ENCODE results near the gene EBF3.

Gene EBF3

DNA sequence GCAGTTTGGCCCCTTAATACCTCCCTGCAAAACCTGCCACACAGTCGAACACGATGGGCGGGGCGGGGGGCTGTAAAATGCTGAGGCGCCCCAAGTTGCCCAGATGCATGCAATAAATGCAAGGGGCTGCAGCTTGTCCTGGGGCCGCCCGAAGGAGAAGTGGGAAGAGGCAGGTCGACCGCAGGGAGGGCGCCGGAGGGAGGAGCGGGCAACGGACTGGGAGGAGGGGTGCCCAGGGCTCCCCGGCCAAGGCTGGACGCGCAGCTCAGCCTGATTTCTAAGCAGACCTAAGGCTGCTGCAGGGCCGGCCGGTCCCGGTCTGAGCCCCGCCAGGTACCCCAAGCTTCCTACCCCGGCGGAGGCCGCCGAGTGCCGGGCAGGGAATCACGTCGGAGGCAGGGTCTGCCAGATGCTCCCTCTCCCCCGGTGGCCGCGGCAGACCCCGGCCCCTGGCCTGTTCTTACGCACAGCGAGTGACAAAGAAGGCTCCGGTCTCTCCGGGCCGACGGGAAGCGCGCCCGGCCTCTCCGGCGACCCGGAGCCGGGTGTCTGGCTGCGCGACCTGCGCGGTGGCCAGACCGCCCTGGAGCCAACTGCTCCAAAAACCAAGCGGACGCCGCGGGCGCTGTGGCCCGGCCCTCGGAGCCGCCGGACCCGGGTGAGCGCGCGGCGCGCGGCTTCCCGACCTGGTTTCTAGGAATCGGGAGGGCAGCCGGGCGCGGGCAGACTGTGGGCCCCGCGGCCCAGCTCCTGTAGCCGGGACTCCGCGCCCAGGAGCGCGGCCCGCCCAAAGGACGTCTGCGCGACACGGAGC lies 744 bp upstream of the EBF3 start:
- no peaks in the 10 kb centered on the region for H3K36me3 ChIP-seq (ENCODE audit: control insufficient read depth, insufficient read depth, low read length)
- H3K4me1 ChIP-seq (ENCODE audit: control insufficient read depth, insufficient read depth, low read length): peaks cover 56% of the 10 kb centered on the region
- H3K27me3 ChIP-seq (ENCODE audit: control insufficient read depth, insufficient read depth, low read length): peaks cover 98% of the 10 kb centered on the region
- H3K27ac ChIP-seq (ENCODE audit: low read depth, low read length): no peak overlapping the region
- no peaks in the 10 kb centered on the region for H3K9me3 ChIP-seq (ENCODE audit: control insufficient read depth, insufficient read depth, low read length)
- no peak overlapping the region for H3K9ac ChIP-seq (ENCODE audit: low read depth, low read length)
- H3K4me3 ChIP-seq (ENCODE audit: low read depth, low read length): peak overlapping the region; percentile 46; the same call in 1 of the 2 replicates

DNA sequence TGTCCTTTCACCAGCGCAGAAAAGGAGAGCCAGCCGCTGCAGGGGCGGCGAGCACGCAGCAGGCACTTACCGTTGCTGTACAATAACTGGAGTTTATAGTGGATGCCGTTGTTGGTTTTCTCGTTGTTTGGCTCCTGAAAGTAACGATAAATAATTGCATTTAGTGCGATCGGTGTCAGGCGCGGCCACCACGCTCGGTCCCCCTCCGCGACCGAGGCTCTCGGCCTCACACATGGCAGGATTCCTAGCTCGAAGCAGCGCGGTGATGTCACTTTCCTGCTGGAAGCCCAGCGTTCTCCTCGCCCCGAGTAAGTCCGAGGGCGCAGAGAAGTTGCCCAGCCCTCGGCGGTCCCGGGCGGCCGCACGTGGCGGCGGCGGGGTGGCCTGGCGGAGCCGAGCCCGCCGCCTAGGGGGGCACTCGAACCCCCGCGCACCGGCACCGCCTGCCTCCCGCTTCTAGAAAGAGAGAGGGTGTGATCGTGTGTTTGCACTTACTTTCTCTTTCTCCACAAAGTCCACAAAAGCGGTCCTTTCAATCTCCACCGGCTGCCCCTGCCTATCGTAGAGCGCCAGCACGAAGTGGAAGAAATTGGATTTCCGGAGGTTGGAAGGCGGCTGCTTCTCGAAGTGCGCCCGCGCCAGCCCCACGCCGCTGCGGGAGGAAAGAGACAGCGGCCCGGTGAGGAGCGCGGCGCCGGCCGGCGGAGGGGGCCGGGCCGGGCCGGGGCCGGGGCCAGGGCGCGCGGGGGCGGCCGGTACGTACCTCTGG lies 1.0 kb downstream of the EBF3 start:
- H3K27ac ChIP-seq (ENCODE audit: low read depth, low read length): no peak overlapping the region

DNA sequence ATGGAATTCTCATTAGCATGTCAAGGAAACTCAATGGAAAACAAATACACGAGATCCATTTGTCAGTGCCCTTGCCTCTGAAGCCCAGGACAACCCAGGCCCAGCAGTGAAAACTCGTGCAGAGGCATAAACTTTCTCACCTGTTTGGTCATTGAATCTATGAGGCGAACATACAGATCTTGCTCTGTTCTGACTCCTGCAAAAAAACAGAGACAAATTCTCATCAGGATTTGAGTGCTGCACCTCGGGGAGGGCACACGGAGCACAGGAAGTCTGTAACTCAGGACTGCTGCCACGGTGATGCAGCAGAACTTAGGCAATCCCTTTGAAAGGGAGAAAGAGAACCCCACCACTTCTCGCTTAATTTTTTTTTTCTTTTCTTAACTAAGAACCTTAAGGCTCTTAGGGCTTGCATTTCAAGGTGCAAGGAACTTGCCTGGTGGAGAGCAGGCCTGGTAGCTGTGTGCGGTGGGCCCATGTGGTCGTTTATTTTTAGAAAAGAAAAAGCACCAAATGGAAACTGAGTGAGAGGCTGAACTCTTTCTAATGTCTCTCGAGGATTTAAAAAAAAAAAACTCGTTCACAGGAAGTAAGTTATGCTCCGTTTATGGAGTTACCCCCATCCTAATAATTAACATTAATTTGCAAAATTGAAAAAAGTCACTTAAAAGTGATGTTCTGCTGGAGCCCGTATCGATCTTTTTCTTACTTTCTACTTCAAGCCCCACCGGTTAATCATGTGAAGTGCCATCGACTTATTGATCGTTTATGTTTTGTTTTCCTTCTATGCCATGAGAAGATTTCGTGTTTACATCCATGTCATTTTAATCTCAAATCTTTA lies 1.8 kb downstream of the EBF3 start:
- no peaks in the 10 kb centered on the region for H3K9me3 ChIP-seq (ENCODE audit: control insufficient read depth, insufficient read depth, low read length)
- peak overlapping the region; percentile 61 for H3K4me3 ChIP-seq (ENCODE audit: low read depth, low read length)
- H3K27ac ChIP-seq (ENCODE audit: low read depth, low read length): no peak overlapping the region
- H3K9ac ChIP-seq (ENCODE audit: low read depth, low read length): no peak overlapping the region
- peaks cover 52% of the 10 kb centered on the region for H3K4me1 ChIP-seq (ENCODE audit: control insufficient read depth, insufficient read depth, low read length)
- H3K27me3 ChIP-seq (ENCODE audit: control insufficient read depth, insufficient read depth, low read length): peaks cover 98% of the 10 kb centered on the region
- no peaks in the 10 kb centered on the region for H3K36me3 ChIP-seq (ENCODE audit: control insufficient read depth, insufficient read depth, low read length)

More for the DNA sequence above, 1.0 kb downstream of the EBF3 start:
- no peaks in the 10 kb centered on the region for H3K9me3 ChIP-seq (ENCODE audit: control insufficient read depth, insufficient read depth, low read length)
- no peaks in the 10 kb centered on the region for H3K36me3 ChIP-seq (ENCODE audit: control insufficient read depth, insufficient read depth, low read length)
- H3K9ac ChIP-seq (ENCODE audit: low read depth, low read length): no peak overlapping the region
- H3K27me3 ChIP-seq (ENCODE audit: control insufficient read depth, insufficient read depth, low read length): peaks cover 98% of the 10 kb centered on the region
- peak overlapping the region; percentile 61 for H3K4me3 ChIP-seq (ENCODE audit: low read depth, low read length)
- H3K4me1 ChIP-seq (ENCODE audit: control insufficient read depth, insufficient read depth, low read length): peaks cover 50% of the 10 kb centered on the region

DNA sequence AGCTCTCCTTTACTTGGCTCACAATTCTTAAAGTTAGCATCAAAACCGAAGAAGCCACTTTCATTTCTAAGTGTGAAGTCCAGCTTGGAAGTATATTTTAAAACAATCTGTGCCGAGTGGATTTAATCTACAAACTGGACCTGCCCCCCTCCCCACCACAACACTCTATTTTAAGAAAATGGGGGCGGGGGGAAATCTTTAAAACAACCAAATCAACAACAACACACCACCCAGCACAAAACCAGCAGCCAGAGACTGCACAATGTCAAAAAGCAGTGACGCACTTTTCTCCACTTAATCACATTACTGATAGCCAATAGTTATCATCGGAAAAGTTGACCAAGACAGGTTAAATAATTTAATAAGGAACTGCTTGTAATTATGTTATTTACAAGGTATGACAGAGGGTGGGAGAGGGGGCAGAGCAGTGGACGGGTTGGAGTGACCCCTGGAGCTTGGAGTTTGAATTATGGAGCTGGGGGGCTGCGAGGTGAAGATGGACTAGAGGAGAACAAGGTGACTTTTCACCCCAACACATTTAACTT lies 2.8 kb downstream of the EBF3 start:
- Histone ChIP-seq H3K9ac (ENCODE audit: low read depth, low read length) (no peak overlapping the region), H3K27me3 (ENCODE audit: control insufficient read depth, insufficient read depth, low read length) (peaks cover 98% of the 10 kb centered on the region), H3K27ac (ENCODE audit: low read depth, low read length) (no peak overlapping the region), H3K4me1 (ENCODE audit: control insufficient read depth, insufficient read depth, low read length) (peaks cover 59% of the 10 kb centered on the region), H3K36me3 (ENCODE audit: control insufficient read depth, insufficient read depth, low read length) (no peaks in the 10 kb centered on the region), H3K4me3 (ENCODE audit: low read depth, low read length) (no peak overlapping the region), H3K9me3 (ENCODE audit: control insufficient read depth, insufficient read depth, low read length) (no peaks in the 10 kb centered on the region)

DNA sequence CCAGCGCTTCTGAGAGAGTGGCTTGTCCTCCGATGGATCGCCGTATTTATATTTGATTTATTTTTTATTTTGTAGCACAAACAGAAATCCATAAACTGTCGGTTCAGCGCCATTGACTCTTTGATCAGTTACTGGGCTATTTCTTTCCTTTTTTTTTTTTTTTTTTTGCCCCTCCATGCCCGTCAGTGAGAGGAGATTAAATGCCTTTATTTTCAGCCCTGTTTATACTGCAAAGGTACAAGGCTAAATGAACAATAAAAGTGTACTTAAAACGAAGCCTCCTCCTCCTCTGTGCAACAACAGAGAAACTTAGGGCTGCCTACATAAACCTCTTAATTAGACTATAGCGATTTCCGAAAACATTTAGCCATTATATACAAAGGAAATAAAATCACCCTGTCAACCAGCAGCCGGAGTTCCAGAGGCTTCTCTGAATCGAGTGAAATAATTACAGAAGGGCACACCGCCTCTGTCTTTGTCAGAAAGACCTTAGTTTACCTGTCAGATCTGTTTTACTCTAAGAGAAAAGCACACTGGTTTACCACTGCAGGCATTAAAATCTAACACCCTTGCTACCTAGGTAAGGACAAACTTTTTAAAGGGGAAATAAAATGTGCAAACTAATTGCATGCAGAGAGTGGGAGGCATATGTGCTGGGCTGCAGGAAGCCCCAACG lies 3.5 kb downstream of the EBF3 start:
- Histone ChIP-seq H3K9ac (ENCODE audit: low read depth, low read length) (no peak overlapping the region), H3K36me3 (ENCODE audit: control insufficient read depth, insufficient read depth, low read length) (no peaks in the 10 kb centered on the region), H3K4me3 (ENCODE audit: low read depth, low read length) (no peak overlapping the region), H3K4me1 (ENCODE audit: control insufficient read depth, insufficient read depth, low read length) (peaks cover 60% of the 10 kb centered on the region), H3K9me3 (ENCODE audit: control insufficient read depth, insufficient read depth, low read length) (no peaks in the 10 kb centered on the region), H3K27ac (ENCODE audit: low read depth, low read length) (no peak overlapping the region), H3K27me3 (ENCODE audit: control insufficient read depth, insufficient read depth, low read length) (peaks cover 98% of the 10 kb centered on the region)

DNA sequence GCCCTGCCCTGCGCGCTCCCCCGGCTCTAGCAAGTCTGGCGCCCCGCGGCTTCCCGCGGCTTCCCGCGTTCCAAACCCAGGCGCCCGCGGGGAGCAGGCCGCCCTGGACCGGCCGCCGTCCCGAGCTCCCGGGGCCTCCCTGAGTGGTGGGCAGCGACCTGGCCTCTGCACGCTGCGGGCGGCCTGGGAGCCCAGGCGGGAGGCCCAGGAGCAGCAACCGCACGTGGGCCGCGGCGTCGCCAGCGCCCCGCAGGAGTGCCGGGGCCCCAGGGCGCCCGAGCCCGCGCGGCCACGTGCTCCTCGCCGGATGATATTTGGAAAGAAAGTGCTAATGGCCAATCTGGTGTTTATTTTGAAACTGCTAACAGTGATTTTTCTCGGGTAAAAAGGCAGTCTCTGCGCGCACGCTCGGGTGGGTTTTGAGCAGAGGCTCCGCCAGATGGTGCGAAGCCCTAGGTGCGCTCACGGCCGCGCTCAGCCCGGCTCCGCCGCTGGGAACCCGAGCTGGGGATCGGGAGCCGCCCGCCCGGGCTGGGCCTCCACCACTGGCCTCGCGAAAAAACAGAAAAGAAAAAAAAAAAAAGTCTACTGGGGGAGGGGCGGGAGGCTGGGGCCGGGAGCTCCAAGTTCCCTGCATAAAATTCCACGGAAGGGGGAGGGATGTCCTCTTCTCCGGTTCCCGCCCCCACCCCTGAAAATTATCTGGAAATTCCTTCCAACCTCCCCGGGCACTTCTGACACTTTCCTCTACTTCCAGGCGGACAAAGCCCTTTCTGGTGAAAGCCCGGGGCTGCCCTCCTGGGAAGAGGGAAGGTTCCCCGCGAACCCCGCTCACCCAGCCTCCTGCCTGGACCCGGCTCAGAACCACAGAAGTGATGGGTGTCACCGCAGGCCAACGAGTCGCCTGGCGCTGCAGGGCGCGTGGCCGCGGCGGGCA lies 4.3 kb downstream of the EBF3 start:
- no peaks in the 10 kb centered on the region for H3K36me3 ChIP-seq (ENCODE audit: control insufficient read depth, insufficient read depth, low read length)
- no peak overlapping the region for H3K27ac ChIP-seq (ENCODE audit: low read depth, low read length)
- peaks cover 65% of the 10 kb centered on the region for H3K4me1 ChIP-seq (ENCODE audit: control insufficient read depth, insufficient read depth, low read length)
- peak overlapping the region; percentile 37; the same call in 1 of the 2 replicates for H3K4me3 ChIP-seq (ENCODE audit: low read depth, low read length)
- peaks cover 98% of the 10 kb centered on the region for H3K27me3 ChIP-seq (ENCODE audit: control insufficient read depth, insufficient read depth, low read length)
- no peak overlapping the region for H3K9ac ChIP-seq (ENCODE audit: low read depth, low read length)
- H3K9me3 ChIP-seq (ENCODE audit: control insufficient read depth, insufficient read depth, low read length): no peaks in the 10 kb centered on the region

DNA sequence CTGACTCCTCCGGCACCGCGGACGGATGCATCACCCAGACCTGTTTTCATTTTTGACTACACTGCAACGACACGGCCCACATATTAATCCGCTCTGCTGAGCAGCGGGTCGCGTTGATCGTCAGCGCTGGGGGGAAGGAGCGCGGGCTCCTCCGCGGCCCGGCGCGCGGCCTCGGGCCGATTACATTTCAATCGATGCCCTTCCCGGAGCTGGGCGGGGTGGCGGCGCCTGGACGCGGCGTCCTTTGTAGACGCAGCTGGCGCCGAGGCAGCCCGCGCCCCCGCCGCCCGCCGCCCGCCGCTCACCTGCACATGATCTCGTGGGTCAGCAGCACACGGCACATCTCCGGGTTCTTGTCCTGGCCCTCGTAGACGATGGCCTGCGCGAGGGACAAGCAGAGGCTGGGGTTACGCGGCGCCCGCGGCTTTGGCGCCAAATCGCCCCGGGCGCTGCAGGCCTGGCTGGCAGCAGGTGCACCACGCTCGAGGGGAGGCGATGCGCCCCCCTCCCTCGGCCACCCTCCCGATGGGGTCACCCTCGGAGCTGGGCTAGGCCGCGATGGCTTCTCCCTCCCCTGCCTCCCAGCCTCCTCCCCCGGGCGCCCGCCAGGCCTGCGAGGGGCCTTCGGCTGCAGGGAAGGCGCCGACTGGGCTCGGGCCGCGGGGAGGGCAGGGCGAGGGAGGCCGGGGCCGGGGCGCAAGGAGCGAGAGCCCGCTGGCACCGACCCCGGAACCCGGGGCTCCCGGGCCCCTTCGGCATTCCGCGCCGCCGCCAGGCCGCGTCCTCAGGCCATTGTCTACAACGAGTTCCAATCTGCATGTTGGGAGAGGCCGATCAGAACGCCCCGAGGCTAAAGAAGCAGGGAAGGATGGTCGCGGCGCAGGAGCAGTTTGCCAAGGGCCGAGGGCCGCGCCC lies 5.2 kb downstream of the EBF3 start:
- H3K27ac ChIP-seq (ENCODE audit: low read depth, low read length): no peak overlapping the region
- H3K36me3 ChIP-seq (ENCODE audit: control insufficient read depth, insufficient read depth, low read length): no peaks in the 10 kb centered on the region
- no peak overlapping the region for H3K9ac ChIP-seq (ENCODE audit: low read depth, low read length)
- H3K27me3 ChIP-seq (ENCODE audit: control insufficient read depth, insufficient read depth, low read length): peaks cover 100% of the 10 kb centered on the region
- no peaks in the 10 kb centered on the region for H3K9me3 ChIP-seq (ENCODE audit: control insufficient read depth, insufficient read depth, low read length)
- H3K4me3 ChIP-seq (ENCODE audit: low read depth, low read length): peak overlapping the region; percentile 37
- peaks cover 65% of the 10 kb centered on the region for H3K4me1 ChIP-seq (ENCODE audit: control insufficient read depth, insufficient read depth, low read length)

DNA sequence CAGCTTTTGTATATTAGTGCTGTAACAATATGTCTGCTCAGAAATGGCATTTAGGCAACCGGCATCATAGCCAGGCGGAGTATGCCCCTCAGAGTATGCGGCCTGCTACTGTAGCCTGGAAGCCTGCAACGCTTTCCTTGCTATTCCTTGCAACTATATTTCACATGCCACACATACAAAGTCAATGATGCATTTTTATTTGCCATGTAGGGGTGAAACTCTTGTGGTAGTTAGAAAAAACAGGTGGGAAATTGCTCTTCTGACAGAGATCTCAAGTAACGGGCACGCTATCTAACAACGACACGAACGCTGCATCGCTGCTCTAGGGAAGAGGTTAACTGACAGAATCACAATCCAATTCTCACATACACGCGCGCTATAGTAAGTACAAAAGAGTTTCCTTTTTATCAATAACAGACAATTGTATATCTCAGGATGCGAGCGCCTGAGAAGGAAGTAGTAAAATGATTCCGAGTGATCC lies 5.9 kb downstream of the EBF3 start:
- H3K9ac ChIP-seq (ENCODE audit: low read depth, low read length): no peak overlapping the region
- H3K27ac ChIP-seq (ENCODE audit: low read depth, low read length): no peak overlapping the region
- H3K4me3 ChIP-seq (ENCODE audit: low read depth, low read length): peak overlapping the region; percentile 37
- peaks cover 65% of the 10 kb centered on the region for H3K4me1 ChIP-seq (ENCODE audit: control insufficient read depth, insufficient read depth, low read length)
- no peaks in the 10 kb centered on the region for H3K9me3 ChIP-seq (ENCODE audit: control insufficient read depth, insufficient read depth, low read length)
- H3K27me3 ChIP-seq (ENCODE audit: control insufficient read depth, insufficient read depth, low read length): peaks cover 99% of the 10 kb centered on the region
- H3K36me3 ChIP-seq (ENCODE audit: control insufficient read depth, insufficient read depth, low read length): no peaks in the 10 kb centered on the region
